Epithelial cell of proximal tubule (primary cell): Measurements from ENCODE around the gene ARHGAP19. TPM values are rescaled to one million over a fixed set of nuclear protein-coding genes. Genes with fewer than 3 reads are reported as not detected.
"Not testable (repeated sequence)": the region's sequence is repeated elsewhere in the genome, so short reads cannot be mapped to it uniquely, and the experiment has no call there.

Source experiments
- DNase-seq: peaks from one replicate; pipeline ENCODE4 v3.0.0-alpha.2; 2011; ENCODE audit warnings: low read depth
- H3K4me3 ChIP-seq: 2 replicates; pipeline ENCODE4 v1.5.1; 2011; ENCODE audit warnings: low read depth, mild to moderate bottlenecking, low read length
- CTCF ChIP-seq: conservative IDR thresholded peaks from 2 replicates; pipeline ENCODE4 v1.5.1; 2012; ENCODE audit warnings: low read depth, mild to moderate bottlenecking, low read length
- total RNA-seq: library from RNA; depleted of rRNA; stranded (reverse); fragments of >200 nt; gene quantifications from 2 replicates; pipeline ENCODE4 v1.2.3, GENCODE V29; 2015

Gene ARHGAP19
- total RNA-seq, 1 donor from 2014 or later = 8.8 TPM

GRCh38 chr10:97297556-97298222 lies 5.3 kb upstream of the ARHGAP19 start:
- H3K4me3 ChIP-seq = no peak overlapping the region
- no peak for DNase-seq
- no peak for TF ChIP-seq CTCF

GRCh38 chr10:97292862-97293198 lies 393 bp upstream of the ARHGAP19 start:
- TF ChIP-seq CTCF = no peak
- no peak overlapping the region for H3K4me3 ChIP-seq
- no peak for DNase-seq

GRCh38 chr10:97291357-97292096 lies 910 bp downstream of the ARHGAP19 start:
- DNase-seq = no peak

GRCh38 chr10:97290576-97291356 lies 1.7 kb downstream of the ARHGAP19 start:
- peak overlapping the region; percentile 88 for H3K4me3 ChIP-seq

More at GRCh38 chr10:97291357-97292096, 910 bp downstream of the ARHGAP19 start:
- H3K4me3 ChIP-seq = peak overlapping the region; percentile 88
- TF ChIP-seq CTCF = no peak

GRCh38 chr10:97290076-97290475 lies 2.4 kb downstream of the ARHGAP19 start:
- DNase-seq, H3K4me3 ChIP-seq: not testable (repeated sequence)

More at GRCh38 chr10:97290576-97291356, 1.7 kb downstream of the ARHGAP19 start:
- not testable (repeated sequence) for DNase-seq

- no peak for DNase-seq
- H3K4me3 ChIP-seq = no peak overlapping the region
- TF ChIP-seq CTCF = no peak
These were observed 11.7 kb downstream of the ARHGAP19 start for GRCh38 chr10:97280783-97281182.

GRCh38 chr10:97279121-97279815 lies 13.2 kb downstream of the ARHGAP19 start:
- no peak overlapping the region for H3K4me3 ChIP-seq
- no peak for TF ChIP-seq CTCF
- DNase-seq = no peak
